IPS-15b (cell line): ENCODE results near the gene IL24.

ENCODE experiments used
- H3K27me3 ChIP-seq: one replicate; pipeline ENCODE4 v1.6.1; 2013; ENCODE audit warnings: low read length; ENCODE audit not compliant: control insufficient read depth, insufficient read depth
- H3K36me3 ChIP-seq: one replicate; pipeline ENCODE4 v1.6.1; 2013; ENCODE audit warnings: low read length; ENCODE audit not compliant: control insufficient read depth, insufficient read depth
- H3K4me1 ChIP-seq: one replicate; pipeline ENCODE4 v1.6.1; 2013; ENCODE audit warnings: mild to moderate bottlenecking, low read length; ENCODE audit not compliant: control insufficient read depth, insufficient read depth
- H3K4me3 ChIP-seq: one replicate; pipeline ENCODE4 v1.5.1; 2013; ENCODE audit warnings: low read depth, low read length
- H3K9ac ChIP-seq: one replicate; pipeline ENCODE4 v1.6.1; 2013; ENCODE audit warnings: low read depth, mild to moderate bottlenecking, low read length
- H3K9me3 ChIP-seq: one replicate; pipeline ENCODE4 v1.6.1; 2013; ENCODE audit warnings: mild to moderate bottlenecking, low read length; ENCODE audit not compliant: control insufficient read depth, insufficient read depth

The IL24 gene

DNA sequence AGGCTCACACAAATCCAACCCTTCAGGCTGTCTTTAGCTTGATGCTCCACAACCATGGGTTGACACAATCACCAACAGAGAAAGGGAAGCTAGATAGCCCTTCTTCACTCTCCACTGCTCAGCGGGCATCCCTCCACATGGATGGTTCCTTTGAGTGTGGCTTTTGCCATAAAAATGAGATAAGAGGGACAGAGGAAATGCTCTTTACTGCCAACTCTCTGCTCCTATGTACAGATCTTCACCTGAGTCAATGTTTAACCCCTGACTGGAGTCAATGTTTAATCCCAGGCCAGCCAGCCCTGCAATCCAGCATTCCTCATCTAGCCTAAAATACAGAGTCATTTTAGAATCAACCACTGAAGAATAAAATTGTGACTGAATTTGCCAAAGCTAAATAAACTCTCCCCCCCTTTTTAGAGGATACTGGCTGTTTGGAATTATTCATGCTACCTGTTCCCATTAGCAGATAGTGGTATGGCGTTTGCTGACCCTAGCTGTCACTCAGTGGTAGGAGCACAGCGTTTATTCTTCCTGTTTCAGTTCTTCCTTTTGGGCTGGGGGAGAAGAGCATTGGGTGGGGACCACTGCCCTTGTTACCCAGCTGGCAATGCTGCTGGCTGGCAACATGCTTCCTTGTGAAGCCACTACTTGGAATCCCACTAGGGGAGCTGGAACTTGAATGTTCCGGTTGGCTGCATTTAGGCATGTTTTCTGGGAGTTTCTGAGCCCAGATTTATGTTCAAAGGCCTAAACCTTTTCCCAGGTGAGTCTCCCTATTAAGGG is 54.3 kb downstream of the IL24 start:
- no peaks in the 10 kb centered on the region for H3K36me3 ChIP-seq
- no peaks in the 10 kb centered on the region for H3K4me1 ChIP-seq
- H3K9me3 ChIP-seq, result no peaks in the 10 kb centered on the region
- no peak overlapping the region for H3K9ac ChIP-seq
- no peak overlapping the region for H3K4me3 ChIP-seq
- no peaks in the 10 kb centered on the region for H3K27me3 ChIP-seq

DNA sequence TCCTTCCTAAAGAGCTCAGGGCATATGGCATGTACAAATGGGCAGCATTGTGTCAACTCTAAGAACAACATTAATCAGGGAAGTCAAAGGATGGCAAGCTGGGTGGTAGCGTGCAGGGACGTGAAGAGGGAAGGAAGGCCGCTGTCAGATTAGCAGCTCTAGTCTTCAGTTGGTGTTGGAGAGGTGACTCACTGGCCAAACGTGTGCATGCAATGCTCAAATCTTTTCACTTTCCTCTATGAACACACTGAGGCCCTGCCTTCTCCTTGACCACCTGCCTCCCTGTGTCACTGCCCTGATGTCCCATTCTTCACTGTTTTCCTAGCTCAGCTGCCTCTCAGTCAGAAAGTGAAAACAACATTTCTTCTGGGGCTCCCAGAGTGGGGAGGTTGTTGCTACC is 54.9 kb downstream of the IL24 start:
- no peak overlapping the region for H3K4me3 ChIP-seq
- H3K4me1 ChIP-seq, result no peaks in the 10 kb centered on the region
- no peaks in the 10 kb centered on the region for H3K9me3 ChIP-seq
- no peaks in the 10 kb centered on the region for H3K36me3 ChIP-seq
- no peak overlapping the region for H3K9ac ChIP-seq
- H3K27me3 ChIP-seq, result no peaks in the 10 kb centered on the region

DNA sequence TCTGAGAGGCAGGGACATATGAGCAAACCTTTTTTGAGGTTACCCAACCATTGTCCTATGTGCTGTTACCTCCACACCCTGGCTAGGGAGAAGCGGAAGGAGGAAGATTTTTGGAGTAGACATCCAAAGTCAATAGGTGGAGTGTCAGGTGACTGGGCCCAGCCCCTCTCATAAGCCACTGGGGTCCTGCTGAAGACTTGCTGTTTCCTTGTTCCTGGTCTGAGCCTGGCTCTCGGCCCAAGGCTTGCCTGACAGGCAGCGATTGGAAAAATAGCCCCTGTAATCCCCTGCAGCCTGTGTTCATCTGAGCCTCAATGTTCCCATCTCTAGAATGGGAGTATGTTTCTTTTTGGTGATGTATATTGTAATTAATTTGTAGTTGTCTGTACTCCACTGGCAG is 55.9 kb downstream of the IL24 start:
- no peaks in the 10 kb centered on the region for H3K4me1 ChIP-seq
- no peak overlapping the region for H3K9ac ChIP-seq
- H3K9me3 ChIP-seq, result no peaks in the 10 kb centered on the region
- H3K27me3 ChIP-seq, result no peaks in the 10 kb centered on the region
- no peaks in the 10 kb centered on the region for H3K36me3 ChIP-seq
- no peak overlapping the region for H3K4me3 ChIP-seq

DNA sequence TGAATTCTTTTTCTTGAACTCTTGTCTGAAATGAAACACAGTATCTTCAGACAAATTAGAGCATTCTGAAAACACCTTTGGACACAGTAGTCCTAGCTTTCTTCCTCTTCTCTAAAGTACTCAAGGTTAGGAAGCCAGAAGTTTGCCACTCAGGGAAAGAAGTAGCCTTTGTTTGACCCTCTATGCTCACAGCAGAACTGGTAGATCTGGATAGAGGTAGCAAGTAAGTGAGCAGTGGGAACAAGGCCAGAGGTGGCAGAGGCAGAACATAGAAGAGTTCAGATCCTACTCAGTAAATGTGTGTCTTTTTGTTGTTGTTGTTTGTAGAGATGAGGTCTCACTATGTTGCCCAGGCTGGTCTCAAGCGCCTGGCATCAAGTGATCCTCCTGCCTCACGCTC is 56.4 kb downstream of the IL24 start:
- Histone ChIP-seq H3K9ac (no peak overlapping the region), H3K4me1 (no peaks in the 10 kb centered on the region), H3K27me3 (no peaks in the 10 kb centered on the region), H3K36me3 (no peaks in the 10 kb centered on the region), H3K4me3 (no peak overlapping the region), H3K9me3 (no peaks in the 10 kb centered on the region)
